ENCODE measurements around the gene MARCHF3.

- TF ChIP-seq CTCF (conservative IDR thresholded peaks at IDR 0.05; ENCODE audit: low read depth, low read length) = no peak
- no peak for TF ChIP-seq EZH2 (IDR thresholded peaks at IDR 0.05; ENCODE audit: borderline replicate concordance, low read depth, low read length, poor library complexity, severe bottlenecking)
Observed at GRCh38 chr5:127055880-127056653, 25.7 kb upstream of the MARCHF3 start.

Measured in A673 (cell line).